ENCODE data around the gene HCFC2.
"Not testable (repeated sequence)": the region's sequence is repeated elsewhere in the genome, so short reads cannot be mapped to it uniquely, and the experiment has no call there.

The HCFC2 gene

DNA sequence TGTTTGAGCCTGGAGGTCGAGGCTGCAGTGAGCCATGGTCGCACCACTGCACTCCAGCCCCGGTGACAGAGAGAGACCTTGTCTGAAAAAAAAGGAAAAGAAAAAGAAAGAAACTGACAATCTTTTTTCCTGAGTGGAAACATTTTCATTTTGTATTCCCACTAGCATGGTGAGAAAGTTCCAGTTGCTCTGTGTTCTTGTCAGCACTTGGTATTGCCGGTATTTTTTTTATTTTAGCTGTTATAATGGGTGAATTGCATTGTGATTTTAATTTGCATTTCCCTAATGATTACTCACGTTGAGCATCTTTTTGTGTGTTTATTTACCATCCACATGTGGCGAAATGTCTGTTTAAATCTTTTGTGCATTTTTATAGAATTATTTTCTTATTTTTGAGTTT is 40.0 kb upstream of the HCFC2 start:
- Histone ChIP-seq H4K20me1 (ENCODE audit: insufficient read depth, low read length, poor library complexity, severe bottlenecking) (no peaks in the 10 kb centered on the region), H3K9me2 (replicated peaks; ENCODE audit: low read depth, low read length) (no peaks in the 10 kb centered on the region), H3K79me2 (ENCODE audit: insufficient read depth, low read length) (no peaks in the 10 kb centered on the region), H3K4me1 (ENCODE audit: insufficient read depth, low read length, poor library complexity, severe bottlenecking) (peaks cover 13% of the 10 kb centered on the region), H2AFZ (ENCODE audit: low read length) (no peak overlapping the region), H3K9ac (ENCODE audit: low read depth, low read length, poor library complexity, severe bottlenecking) (no peak overlapping the region), H3K4me3 (ENCODE audit: low read length, poor library complexity, severe bottlenecking) (no peak overlapping the region), H3F3A (ENCODE audit: low read depth) (no peaks in the 10 kb centered on the region), H3K27me3 (ENCODE audit: insufficient read depth, low read length, poor library complexity, severe bottlenecking) (no peaks in the 10 kb centered on the region), H3K9me3 (ENCODE audit: insufficient read depth, low read depth, low read length) (no peaks in the 10 kb centered on the region), H3K36me3 (ENCODE audit: insufficient read depth, low read length) (no peaks in the 10 kb centered on the region), H3K4me2 (ENCODE audit: low read depth, low read length, poor library complexity, severe bottlenecking) (no peak overlapping the region)
- TF ChIP-seq EZH2phosphoT487 (IDR thresholded peaks at IDR 0.05; ENCODE audit: borderline replicate concordance), result no peak
- TF ChIP-seq, protein P1, sequence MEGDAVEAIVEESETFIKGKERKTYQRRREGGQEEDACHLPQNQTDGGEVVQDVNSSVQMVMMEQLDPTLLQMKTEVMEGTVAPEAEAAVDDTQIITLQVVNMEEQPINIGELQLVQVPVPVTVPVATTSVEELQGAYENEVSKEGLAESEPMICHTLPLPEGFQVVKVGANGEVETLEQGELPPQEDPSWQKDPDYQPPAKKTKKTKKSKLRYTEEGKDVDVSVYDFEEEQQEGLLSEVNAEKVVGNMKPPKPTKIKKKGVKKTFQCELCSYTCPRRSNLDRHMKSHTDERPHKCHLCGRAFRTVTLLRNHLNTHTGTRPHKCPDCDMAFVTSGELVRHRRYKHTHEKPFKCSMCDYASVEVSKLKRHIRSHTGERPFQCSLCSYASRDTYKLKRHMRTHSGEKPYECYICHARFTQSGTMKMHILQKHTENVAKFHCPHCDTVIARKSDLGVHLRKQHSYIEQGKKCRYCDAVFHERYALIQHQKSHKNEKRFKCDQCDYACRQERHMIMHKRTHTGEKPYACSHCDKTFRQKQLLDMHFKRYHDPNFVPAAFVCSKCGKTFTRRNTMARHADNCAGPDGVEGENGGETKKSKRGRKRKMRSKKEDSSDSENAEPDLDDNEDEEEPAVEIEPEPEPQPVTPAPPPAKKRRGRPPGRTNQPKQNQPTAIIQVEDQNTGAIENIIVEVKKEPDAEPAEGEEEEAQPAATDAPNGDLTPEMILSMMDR (conservative IDR thresholded peaks at IDR 0.05; ENCODE audit: low read length), result no peak

DNA sequence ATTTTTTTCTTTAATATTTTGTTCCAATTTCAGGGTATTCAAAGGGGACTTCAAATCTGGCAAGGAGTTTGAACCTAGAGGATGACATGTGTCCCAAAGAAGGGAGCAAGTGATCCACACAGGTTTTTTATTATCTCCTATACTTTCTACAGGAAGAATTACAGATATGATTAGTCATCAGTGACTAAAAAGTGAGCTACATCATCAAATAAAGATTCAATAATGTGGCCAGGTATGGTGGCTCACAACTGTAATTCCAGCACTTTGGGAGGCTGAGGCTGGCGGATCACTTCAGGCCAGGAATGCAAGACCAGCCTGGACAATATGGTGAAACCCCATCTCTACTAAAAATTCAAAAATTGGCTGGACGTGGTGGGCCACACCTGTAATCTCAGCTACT is 38.6 kb upstream of the HCFC2 start:
- Histone ChIP-seq H3F3A (ENCODE audit: low read depth) (no peaks in the 10 kb centered on the region), H3K36me3 (ENCODE audit: insufficient read depth, low read length) (no peaks in the 10 kb centered on the region), H3K9me3 (ENCODE audit: insufficient read depth, low read depth, low read length) (no peaks in the 10 kb centered on the region), H3K27me3 (ENCODE audit: insufficient read depth, low read length, poor library complexity, severe bottlenecking) (no peaks in the 10 kb centered on the region), H3K4me3 (ENCODE audit: low read length, poor library complexity, severe bottlenecking) (no peak overlapping the region), H2AFZ (ENCODE audit: low read length) (no peak overlapping the region), H3K4me2 (ENCODE audit: low read depth, low read length, poor library complexity, severe bottlenecking) (no peak overlapping the region), H3K4me1 (ENCODE audit: insufficient read depth, low read length, poor library complexity, severe bottlenecking) (peaks cover 13% of the 10 kb centered on the region), H3K79me2 (ENCODE audit: insufficient read depth, low read length) (no peaks in the 10 kb centered on the region), H4K20me1 (ENCODE audit: insufficient read depth, low read length, poor library complexity, severe bottlenecking) (no peaks in the 10 kb centered on the region), H3K9ac (ENCODE audit: low read depth, low read length, poor library complexity, severe bottlenecking) (no peak overlapping the region), H3K9me2 (replicated peaks; ENCODE audit: low read depth, low read length) (no peaks in the 10 kb centered on the region)
- TF ChIP-seq EZH2phosphoT487 (IDR thresholded peaks at IDR 0.05; ENCODE audit: borderline replicate concordance), result no peak
- TF ChIP-seq, protein P1 (conservative IDR thresholded peaks at IDR 0.05; ENCODE audit: low read length), result no peak

DNA sequence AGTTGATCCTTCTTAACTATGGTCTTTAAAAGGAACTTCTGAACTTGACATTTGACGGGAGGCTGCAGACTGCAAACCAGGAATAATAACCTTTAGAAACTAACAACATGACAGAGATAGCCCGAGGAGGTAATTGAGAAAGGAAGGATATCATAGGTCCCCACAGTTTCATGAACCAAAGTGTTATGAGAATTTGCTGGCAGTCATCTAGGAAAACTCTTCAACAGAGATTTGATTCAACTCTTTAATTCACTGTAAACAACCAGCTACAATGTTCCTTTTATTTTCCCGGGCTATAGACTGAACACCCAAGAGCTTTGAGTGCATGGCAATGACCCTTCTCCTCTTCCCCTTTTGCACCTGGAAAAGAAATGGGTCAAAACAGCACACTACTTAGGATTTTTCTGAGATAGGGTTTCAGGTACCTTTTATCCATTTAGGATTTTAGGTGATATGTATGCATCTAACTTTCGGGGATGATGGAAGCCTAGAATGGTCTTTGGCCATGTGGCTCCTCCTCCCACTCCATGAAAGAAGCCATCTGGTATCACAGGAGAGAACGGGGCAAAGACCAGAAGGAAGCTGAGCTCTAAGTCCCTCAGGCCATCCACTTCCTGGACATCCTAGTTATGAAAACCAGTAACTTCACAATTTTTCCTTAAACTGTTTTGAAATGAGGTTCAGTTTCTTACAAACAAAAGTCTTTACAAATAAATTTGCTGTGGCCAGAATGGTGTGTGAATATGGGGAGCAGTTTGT is 37.3 kb upstream of the HCFC2 start:
- no peak for TF ChIP-seq EZH2phosphoT487 (IDR thresholded peaks at IDR 0.05; ENCODE audit: borderline replicate concordance)
- TF ChIP-seq, protein P1 (conservative IDR thresholded peaks at IDR 0.05; ENCODE audit: low read length), result no peak
- Histone ChIP-seq H2AFZ (ENCODE audit: low read length) (no peak overlapping the region), H3K9me2 (replicated peaks; ENCODE audit: low read depth, low read length) (no peaks in the 10 kb centered on the region), H3K9ac (ENCODE audit: low read depth, low read length, poor library complexity, severe bottlenecking) (no peak overlapping the region), H3K79me2 (ENCODE audit: insufficient read depth, low read length) (no peaks in the 10 kb centered on the region), H3K4me2 (ENCODE audit: low read depth, low read length, poor library complexity, severe bottlenecking) (peak overlapping the region; percentile 22), H3K4me1 (ENCODE audit: insufficient read depth, low read length, poor library complexity, severe bottlenecking) (peaks cover 13% of the 10 kb centered on the region), H3F3A (ENCODE audit: low read depth) (no peaks in the 10 kb centered on the region), H3K4me3 (ENCODE audit: low read length, poor library complexity, severe bottlenecking) (no peak overlapping the region), H4K20me1 (ENCODE audit: insufficient read depth, low read length, poor library complexity, severe bottlenecking) (no peaks in the 10 kb centered on the region), H3K9me3 (ENCODE audit: insufficient read depth, low read depth, low read length) (no peaks in the 10 kb centered on the region), H3K27me3 (ENCODE audit: insufficient read depth, low read length, poor library complexity, severe bottlenecking) (no peaks in the 10 kb centered on the region), H3K36me3 (ENCODE audit: insufficient read depth, low read length) (no peaks in the 10 kb centered on the region)

DNA sequence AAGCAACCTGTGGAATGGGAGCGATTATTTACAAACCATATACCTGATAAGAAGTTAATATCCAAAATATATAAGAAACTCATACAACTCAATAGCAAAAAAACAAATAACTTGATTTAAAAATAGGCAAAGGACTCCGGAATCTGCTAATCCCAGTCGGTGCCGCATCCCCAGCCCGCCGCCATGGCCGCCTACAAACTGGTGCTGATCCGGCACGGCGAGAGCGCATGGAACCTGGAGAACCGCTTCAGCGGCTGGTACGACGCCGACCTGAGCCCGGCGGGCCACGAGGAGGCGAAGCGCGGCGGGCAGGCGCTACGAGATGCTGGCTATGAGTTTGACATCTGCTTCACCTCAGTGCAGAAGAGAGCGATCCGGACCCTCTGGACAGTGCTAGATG is 33.7 kb upstream of the HCFC2 start:
- not testable (repeated sequence) for H4K20me1 ChIP-seq (ENCODE audit: insufficient read depth, low read length, poor library complexity, severe bottlenecking); H3K79me2 ChIP-seq (ENCODE audit: insufficient read depth, low read length); H3K4me2 ChIP-seq (ENCODE audit: low read depth, low read length, poor library complexity, severe bottlenecking); H3K9ac ChIP-seq (ENCODE audit: low read depth, low read length, poor library complexity, severe bottlenecking); H3F3A ChIP-seq (ENCODE audit: low read depth); H3K4me3 ChIP-seq (ENCODE audit: low read length, poor library complexity, severe bottlenecking); H2AFZ ChIP-seq (ENCODE audit: low read length); H3K9me2 ChIP-seq (replicated peaks; ENCODE audit: low read depth, low read length); H3K27me3 ChIP-seq (ENCODE audit: insufficient read depth, low read length, poor library complexity, severe bottlenecking); H3K36me3 ChIP-seq (ENCODE audit: insufficient read depth, low read length); H3K9me3 ChIP-seq (ENCODE audit: insufficient read depth, low read depth, low read length)
- H3K4me1 ChIP-seq (ENCODE audit: insufficient read depth, low read length, poor library complexity, severe bottlenecking), result peaks cover 13% of the 10 kb centered on the region

DNA sequence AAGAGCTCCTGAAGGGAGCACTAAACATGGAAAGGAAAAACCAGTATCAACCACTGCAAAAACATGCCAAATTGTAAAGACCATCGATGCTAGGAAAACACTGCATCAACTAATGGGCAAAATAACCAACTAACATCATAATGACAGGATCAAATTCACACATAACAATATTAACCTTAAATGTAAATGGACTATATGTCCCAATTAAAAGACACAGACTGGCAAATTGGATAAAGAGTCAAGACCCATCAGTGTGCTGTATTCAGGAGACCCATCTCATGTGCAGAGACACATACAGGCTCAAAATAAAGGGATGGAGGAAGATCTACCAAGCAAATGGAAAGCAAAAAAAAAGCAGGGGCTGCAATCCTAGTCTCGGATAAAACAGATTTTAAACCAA is 28.2 kb upstream of the HCFC2 start:
- H2AFZ ChIP-seq (ENCODE audit: low read length); H3K9me2 ChIP-seq (replicated peaks; ENCODE audit: low read depth, low read length); H3F3A ChIP-seq (ENCODE audit: low read depth); H3K9me3 ChIP-seq (ENCODE audit: insufficient read depth, low read depth, low read length); H3K79me2 ChIP-seq (ENCODE audit: insufficient read depth, low read length); H3K9ac ChIP-seq (ENCODE audit: low read depth, low read length, poor library complexity, severe bottlenecking); H3K27me3 ChIP-seq (ENCODE audit: insufficient read depth, low read length, poor library complexity, severe bottlenecking); H3K36me3 ChIP-seq (ENCODE audit: insufficient read depth, low read length); H4K20me1 ChIP-seq (ENCODE audit: insufficient read depth, low read length, poor library complexity, severe bottlenecking); H3K4me3 ChIP-seq (ENCODE audit: low read length, poor library complexity, severe bottlenecking); H3K4me2 ChIP-seq (ENCODE audit: low read depth, low read length, poor library complexity, severe bottlenecking); H3K4me1 ChIP-seq (ENCODE audit: insufficient read depth, low read length, poor library complexity, severe bottlenecking): not testable (repeated sequence)

Data from Loucy (cell line).